HG02973 (cell line): ENCODE data around the gene BRCA2.
A peak's percentile ranks its signal among the peaks of the same experiment; 100 is the strongest.
"Not testable (repeated sequence)": the region's sequence is repeated elsewhere in the genome, so short reads cannot be mapped to it uniquely, and the experiment has no call there.

ENCODE experiments used
- ATAC-seq: cut with Tn5 transposase; IDR thresholded peaks from one replicate; pipeline ENCODE4 v1.9.1; 2021; ENCODE audit warnings: moderate library complexity; ENCODE audit not compliant: unreplicated experiment

The BRCA2 gene

GRCh38 chr13:32311188-32311897 lies 4.0 kb upstream of the BRCA2 start:
- no peak for ATAC-seq

DNA sequence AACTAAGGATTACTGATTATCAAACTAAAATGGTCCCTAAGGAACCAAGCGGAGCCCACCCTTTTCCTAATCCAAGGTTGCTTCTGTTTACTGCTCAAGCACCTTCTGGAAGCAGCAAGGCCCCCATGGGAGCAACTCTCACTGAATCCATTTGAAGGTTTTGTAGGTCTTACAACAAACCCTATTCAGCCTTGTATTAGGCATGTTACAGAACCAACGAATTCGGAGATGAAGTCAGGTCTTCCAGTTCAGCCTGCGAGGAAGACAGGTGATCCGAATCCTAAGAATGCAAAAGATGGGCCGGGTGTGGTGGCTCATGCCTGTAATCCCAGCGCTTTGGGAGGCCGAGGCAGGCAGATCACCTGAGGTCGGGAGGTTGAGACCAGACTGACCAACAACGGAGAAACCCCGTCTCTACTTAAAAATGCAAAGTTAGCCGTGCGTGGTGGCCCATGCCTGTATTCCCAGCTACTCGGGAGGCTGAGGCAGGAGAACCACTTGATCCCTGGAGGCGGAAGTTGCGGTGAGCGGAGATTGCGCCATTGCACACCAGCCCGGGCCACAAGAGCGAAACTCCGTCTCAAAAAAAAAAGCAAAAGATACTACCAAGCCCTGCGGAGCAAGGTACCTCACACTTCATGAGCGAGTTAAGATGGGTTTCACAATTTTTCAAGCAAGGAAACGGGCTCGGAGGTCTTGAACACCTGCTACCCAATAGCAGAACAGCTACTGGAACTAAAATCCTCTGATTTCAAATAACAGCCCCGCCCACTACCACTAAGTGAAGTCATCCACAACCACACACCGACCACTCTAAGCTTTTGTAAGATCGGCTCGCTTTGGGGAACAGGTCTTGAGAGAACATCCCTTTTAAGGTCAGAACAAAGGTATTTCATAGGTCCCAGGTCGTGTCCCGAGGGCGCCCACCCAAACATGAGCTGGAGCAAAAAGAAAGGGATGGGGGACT lies 754 bp upstream of the BRCA2 start:
- peak; percentile 33 for ATAC-seq

DNA sequence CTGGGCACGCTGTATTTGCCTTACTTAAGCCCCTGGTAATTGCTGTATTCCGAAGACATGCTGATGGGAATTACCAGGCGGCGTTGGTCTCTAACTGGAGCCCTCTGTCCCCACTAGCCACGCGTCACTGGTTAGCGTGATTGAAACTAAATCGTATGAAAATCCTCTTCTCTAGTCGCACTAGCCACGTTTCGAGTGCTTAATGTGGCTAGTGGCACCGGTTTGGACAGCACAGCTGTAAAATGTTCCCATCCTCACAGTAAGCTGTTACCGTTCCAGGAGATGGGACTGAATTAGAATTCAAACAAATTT lies 676 bp downstream of the BRCA2 start:
- peak; percentile 35 for ATAC-seq

DNA sequence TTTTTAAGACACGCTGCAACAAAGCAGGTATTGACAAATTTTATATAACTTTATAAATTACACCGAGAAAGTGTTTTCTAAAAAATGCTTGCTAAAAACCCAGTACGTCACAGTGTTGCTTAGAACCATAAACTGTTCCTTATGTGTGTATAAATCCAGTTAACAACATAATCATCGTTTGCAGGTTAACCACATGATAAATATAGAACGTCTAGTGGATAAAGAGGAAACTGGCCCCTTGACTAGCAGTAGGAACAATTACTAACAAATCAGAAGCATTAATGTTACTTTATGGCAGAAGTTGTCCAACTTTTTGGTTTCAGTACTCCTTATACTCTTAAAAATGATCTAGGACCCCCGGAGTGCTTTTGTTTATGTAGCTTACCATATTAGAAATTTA lies 1.2 kb downstream of the BRCA2 start:
- no peak for ATAC-seq

- no peak for ATAC-seq
Observed at GRCh38 chr13:32317716-32318465, 2.6 kb downstream of the BRCA2 start.

DNA sequence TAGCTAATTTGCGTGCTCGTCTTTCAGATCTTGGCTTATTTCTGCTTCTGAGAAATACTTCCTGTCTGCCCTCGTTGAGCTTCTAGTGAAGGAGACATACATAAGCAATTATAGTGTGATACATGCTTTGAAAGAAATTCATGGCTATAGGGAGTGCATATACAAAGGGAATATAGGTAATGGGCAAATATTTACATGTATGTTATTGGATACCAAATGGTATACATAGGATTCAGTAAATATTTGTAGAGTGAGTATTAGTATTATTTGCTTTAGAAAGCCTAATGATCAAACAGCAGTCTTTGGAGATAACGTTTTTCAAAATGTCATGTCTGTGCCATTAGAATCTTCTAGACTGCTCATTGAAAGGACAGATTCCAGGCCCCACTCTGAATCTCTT lies 5.2 kb downstream of the BRCA2 start:
- no peak for ATAC-seq

DNA sequence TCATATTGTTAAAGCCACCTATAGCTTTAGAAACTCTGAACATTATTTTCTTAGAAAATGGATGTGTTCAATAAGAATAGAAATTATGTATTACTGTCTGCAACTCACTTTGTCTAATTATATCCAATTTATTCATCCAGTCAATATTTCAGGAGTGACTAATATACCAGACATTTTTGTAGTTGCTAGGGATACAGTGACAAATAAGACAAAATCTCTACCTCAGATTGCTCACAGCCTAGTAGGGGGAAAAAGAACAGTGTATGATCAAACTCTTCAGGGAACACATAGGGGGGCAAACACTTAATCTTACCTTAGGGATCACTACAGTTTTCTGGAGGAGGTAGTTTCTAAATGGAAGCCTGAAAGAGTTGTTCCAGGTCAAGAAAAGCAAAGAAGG lies 8.6 kb downstream of the BRCA2 start:
- ATAC-seq, result no peak

- no peak for ATAC-seq
Observed at GRCh38 chr13:32330441-32330840, 15.1 kb downstream of the BRCA2 start.

- no peak for ATAC-seq
Observed at GRCh38 chr13:32334671-32335070, 19.4 kb downstream of the BRCA2 start.

DNA sequence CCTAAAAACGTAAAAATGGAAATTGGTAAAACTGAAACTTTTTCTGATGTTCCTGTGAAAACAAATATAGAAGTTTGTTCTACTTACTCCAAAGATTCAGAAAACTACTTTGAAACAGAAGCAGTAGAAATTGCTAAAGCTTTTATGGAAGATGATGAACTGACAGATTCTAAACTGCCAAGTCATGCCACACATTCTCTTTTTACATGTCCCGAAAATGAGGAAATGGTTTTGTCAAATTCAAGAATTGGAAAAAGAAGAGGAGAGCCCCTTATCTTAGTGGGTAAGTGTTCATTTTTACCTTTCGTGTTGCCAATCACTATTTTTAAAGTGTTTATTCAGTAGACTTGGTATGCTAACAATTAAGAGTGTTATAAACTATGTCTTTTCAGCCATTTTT lies 25.6 kb downstream of the BRCA2 start:
- ATAC-seq, result no peak

DNA sequence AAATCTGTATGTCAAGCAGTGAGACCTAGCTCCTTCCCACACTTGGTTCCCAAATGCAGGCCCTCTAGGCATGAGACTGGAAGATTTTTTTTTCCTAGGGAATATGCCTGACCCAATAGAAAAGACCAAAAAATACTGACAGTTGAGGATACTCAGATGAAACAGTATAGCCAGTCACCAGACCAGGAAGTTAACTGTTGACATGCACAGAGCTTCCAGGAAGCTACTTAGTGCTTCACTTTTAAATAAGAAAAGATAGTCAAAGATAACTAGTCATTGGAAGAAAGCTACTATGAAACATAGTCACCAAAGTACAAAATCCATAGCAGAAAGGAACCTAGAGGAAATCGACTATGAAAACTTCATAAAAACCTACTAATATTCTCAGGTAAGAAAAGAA lies 32.3 kb downstream of the BRCA2 start:
- no peak for ATAC-seq

DNA sequence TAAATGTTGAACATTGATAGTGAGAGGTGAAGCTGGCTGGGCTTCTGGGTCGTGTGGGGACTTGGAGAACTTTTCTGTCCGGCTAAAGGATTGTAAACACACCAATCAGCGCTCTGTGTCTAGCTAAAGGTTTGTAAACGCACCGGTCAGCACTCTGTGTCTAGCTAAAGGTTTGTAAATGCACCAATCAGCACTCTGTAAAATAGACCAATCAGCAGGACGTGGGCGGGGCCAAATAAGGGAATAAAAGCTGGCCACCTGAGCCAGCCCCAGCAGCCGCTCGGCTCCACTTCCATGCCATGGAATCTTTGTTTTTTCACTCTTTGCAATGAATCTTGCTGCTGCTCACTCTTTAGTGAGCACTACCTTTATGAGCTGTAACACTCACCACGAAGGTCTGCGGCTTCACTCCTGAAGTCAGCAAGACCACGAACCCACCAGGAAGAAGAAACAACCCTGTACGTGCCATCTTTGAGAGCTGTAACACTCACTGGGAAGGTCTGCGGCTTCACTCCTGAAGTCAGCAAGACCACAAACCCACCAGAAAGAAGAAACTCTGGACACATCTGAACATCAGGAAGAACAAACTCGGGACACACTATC lies 35.6 kb downstream of the BRCA2 start:
- not testable (repeated sequence) for ATAC-seq

DNA sequence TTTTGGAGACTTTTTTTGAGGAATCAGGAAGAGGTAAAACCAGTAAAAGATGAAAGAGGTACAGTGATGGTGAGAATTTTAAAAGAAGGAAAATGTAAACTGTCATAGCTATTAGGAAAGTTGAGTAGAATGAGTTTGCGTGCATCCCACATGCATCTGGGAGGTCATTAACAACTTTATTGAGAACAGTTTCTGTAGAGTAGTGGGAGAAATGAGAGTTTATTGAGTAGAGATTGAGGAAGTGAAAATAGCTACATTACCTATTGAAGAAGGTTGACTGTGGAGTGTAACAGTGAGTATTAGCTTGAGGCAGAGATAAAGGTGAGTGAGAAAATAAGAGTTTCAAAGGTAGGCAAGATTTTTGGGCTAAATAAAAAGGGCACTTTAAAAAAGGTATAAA lies 38.7 kb downstream of the BRCA2 start:
- ATAC-seq, result no peak

DNA sequence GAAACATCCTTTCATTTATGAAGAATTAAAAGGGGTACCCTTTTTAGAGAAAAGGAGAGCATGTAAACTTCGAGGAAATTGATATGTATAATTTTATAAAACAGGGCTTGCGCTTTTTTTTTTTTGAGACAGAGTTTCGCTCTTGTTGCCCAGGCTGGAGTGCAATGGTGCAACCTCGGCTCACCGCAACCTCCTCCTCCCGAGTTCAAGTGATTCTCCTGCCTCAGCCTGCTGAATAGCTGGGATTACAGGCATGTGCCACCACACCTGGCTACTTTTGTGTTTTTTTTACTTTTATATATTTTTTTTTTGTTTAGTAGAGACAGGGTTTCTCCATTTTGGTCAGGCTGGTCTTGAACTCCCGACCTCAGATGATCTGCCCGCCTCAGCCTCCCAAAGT lies 40.6 kb downstream of the BRCA2 start:
- not testable (repeated sequence) for ATAC-seq

- no peak for ATAC-seq
Observed at GRCh38 chr13:32362574-32362973, 47.3 kb downstream of the BRCA2 start.

- ATAC-seq, result no peak
Observed at GRCh38 chr13:32370805-32371204, 55.5 kb downstream of the BRCA2 start.

DNA sequence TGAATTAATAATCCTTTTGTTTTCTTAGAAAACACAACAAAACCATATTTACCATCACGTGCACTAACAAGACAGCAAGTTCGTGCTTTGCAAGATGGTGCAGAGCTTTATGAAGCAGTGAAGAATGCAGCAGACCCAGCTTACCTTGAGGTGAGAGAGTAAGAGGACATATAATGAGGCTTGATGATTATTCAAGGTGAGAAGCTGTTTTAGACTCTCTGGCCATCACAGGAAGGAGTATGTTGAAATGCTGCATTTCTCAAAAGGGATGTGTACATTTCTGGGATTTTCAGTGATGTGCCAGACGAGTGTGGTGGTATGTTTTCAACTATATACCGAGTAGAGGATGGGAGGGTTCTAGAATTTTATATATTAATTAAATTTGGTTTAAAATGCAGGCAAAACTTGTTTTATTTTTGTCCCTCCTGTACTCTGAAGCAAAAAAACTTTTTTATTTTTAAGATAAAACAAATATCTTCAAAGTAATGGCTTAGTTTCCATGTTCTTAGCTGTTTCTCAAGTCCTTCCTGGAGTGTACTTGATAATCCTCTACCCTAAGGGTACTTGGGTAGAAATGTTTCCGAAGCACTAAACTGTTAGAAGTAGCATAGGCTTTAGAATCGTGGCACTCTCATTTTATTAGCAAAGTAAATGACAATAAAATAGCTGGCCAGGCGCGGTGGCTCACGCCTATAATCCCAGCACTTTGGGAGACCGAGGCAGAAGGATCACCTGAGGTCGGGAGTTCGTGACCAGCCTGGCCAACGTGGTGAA lies 61.5 kb downstream of the BRCA2 start:
- ATAC-seq, result no peak

DNA sequence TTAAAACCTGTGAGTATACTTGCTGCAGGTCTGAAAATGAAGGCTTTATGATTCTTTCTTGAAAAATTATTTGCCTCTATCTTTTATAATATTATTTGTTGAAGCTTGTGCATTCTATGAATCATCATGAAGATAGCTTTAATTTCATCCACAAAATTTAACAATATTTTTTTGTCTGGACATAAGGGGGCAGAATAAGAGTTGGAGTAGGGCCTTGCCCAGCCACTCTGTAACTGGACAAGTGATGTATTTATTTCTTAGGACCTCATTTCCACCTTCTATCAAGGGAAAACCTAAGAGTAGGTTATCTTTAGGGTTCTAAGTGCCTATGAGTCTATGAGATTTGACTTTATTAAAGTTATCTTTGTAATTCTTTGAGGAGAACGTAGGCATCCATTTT lies 62.7 kb downstream of the BRCA2 start:
- no peak for ATAC-seq

- ATAC-seq, result no peak
Observed at GRCh38 chr13:32381539-32381938, 66.2 kb downstream of the BRCA2 start.

DNA sequence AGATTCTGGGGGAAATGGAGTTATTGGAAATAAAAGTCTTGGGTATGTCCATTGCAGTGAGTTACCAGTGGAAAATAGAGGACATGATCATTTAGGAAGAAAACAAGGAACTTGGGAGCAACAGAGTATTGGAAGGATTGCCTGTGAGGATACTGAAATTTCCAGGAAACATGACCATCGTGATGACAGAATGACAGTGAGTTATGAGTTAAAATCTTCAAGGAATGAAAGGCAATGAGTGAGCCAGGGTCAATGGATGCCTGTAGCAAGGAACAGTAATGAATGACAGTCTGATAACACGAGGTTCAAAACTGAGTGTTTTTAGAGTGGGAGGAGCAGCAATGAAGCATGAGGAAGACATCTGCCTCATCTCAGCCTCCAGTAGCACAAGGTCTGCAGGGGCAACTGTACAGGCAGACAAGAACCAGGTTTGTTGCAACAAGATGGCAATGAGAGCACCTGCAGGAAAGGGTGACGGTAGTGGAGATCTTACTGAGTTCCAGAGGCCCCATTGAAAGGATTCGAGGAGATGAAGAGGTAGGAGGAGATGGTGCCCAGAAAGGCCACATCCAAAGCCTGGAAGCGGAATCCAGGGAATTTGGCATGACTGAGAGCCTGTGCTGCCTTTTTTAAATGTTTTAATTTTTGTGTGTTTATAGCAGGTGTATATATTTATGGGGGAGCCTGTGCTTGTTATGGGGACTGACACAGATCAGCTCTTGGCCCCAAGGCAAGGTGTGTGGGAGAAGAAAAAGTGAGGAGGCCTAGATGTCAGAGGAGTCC lies 68.7 kb downstream of the BRCA2 start:
- ATAC-seq, result no peak
